ENCODE results near the gene CCDC169.

DNA sequence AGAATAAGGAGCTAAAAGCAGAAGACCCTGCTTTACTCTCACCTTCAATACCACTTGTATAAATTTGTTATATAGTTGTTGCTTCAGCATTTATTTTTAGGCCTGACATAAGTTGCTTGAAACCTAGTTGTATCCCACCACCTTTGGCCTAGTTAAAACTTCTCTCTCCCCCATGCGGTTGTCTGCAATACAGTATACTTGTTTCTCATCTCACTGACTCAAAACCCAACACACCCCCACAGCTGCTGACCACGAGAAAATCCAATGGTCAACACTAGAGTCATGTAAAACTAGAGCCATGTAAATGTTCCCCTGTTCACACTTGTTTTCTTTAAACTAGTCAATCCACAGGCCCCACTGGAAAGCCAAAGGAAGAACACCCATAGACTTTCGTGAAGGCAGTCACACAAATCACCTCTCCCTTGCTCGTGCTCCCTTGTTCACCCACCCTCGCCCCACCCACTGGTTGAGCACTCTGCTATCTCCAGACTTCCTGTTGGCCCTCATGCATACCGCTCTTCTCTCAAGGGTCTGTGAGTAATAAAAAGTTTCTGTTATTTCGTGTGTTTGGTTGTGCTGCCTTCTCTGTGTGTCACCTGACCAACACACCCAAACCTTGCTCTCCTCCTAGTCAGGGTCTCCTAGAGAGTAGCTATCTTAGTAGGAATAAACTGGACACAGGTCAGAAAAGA is 12.9 kb upstream of the CCDC169 start:
- TF ChIP-seq, protein P1, sequence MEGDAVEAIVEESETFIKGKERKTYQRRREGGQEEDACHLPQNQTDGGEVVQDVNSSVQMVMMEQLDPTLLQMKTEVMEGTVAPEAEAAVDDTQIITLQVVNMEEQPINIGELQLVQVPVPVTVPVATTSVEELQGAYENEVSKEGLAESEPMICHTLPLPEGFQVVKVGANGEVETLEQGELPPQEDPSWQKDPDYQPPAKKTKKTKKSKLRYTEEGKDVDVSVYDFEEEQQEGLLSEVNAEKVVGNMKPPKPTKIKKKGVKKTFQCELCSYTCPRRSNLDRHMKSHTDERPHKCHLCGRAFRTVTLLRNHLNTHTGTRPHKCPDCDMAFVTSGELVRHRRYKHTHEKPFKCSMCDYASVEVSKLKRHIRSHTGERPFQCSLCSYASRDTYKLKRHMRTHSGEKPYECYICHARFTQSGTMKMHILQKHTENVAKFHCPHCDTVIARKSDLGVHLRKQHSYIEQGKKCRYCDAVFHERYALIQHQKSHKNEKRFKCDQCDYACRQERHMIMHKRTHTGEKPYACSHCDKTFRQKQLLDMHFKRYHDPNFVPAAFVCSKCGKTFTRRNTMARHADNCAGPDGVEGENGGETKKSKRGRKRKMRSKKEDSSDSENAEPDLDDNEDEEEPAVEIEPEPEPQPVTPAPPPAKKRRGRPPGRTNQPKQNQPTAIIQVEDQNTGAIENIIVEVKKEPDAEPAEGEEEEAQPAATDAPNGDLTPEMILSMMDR (conservative IDR thresholded peaks at IDR 0.05) = no peak
- no peak for TF ChIP-seq ZFX (IDR thresholded peaks at IDR 0.05)

All from C4-2B (cell line).